Body of pancreas (tissue), 4 donors: ENCODE results near the gene VWA8. TPM values are rescaled to one million over a fixed set of nuclear protein-coding genes. Genes with fewer than 3 reads are reported as not detected.

Experiments
- ATAC-seq: fragments of 150-250 bp; one replicate; pipeline ENCODE4 v1.9.1; 2016
- DNase-seq, 4 donors: peaks; one replicate each; pipeline ENCODE4 v3.0.0-alpha.2; 2019
- H3K27ac ChIP-seq, 4 donors: fragments of 200-600 bp; sonication (generic); 1 replicate in 3 of 4; 2 replicates in 1 of 4; pipeline versions ENCODE4 v1.5.1 to v1.6.1; 2016 to 2019; ENCODE audit warnings: mild to moderate bottlenecking in 1 of 4, mixed read lengths in 1 of 4, moderate library complexity in 1 of 4
- H3K27me3 ChIP-seq, 2 donors: fragments of 200-600 bp; sonication (generic); one replicate each; pipeline ENCODE4 v1.6.0; 2016; ENCODE audit warnings: mild to moderate bottlenecking in 1 of 2
- H3K36me3 ChIP-seq, 2 donors: fragments of 200-600 bp; sonication (generic); replicated peaks in 1 of 2; 2 replicates each; pipeline ENCODE4 v1.5.1; 2016; ENCODE audit warnings: low read depth in 2 of 2; ENCODE audit not compliant: insufficient read depth in 1 of 2
- H3K4me1 ChIP-seq: fragments of 200-600 bp; sonication (generic); one replicate; pipeline ENCODE4 v1.6.0; 2016
- H3K4me3 ChIP-seq, 2 donors: fragments of 200-600 bp; sonication (generic); 1 replicate in 1 of 2; 2 replicates in 1 of 2; pipeline ENCODE4 v1.5.1; 2016 to 2019
- H3K9me3 ChIP-seq, 3 donors: fragments of 200-600 bp; sonication (generic); 1 replicate in 2 of 3; 2 replicates in 1 of 3; pipeline ENCODE4 v1.5.1; 2016
- CTCF ChIP-seq, 7 experiments: fragments of 450-650 bp in 4 of 7; fragments of 200-600 bp in 3 of 7; sonication (generic) in 3 of 7; IDR thresholded peaks; one replicate each; pipeline ENCODE4 v1.5.1; 2016 to 2019; ENCODE audit warnings: antibody characterized with exemption in 7 of 7
- POLR2A ChIP-seq, 3 donors: fragments of 450-650 bp; IDR thresholded peaks; one replicate each; pipeline ENCODE4 v1.6.1; 2016; ENCODE audit warnings: antibody characterized with exemption in 3 of 3, mild to moderate bottlenecking in 2 of 3
- WGBS, 2 donors: methylation state at CpG; one replicate each; pipeline ENCODE4 v1.1.5; 2017; 5-methylcytosine and 5-hydroxymethylcytosine counted together
- intact Hi-C: fragments of 100-400 bp; cut with DNase I; formaldehyde crosslinking; loops from one replicate; pipeline ENCODE4 v1.15.1; 2023
- total RNA-seq, 2 donors: library from RNA; depleted of rRNA; stranded (reverse); fragments of >200 nt; gene quantifications; one replicate each; pipeline ENCODE4 v1.1.0, GENCODE V29; 2016

VWA8 gene
- total RNA-seq, 2 donors from 2014 or later = 15.8 to 29.3 TPM

- intact Hi-C loops = no loop called here
- TF ChIP-seq POLR2A (IDR thresholded peaks at IDR 0.05) = no peak
- no peak for TF ChIP-seq CTCF (IDR thresholded peaks at IDR 0.05)
- peak overlapping the region in 3 of 4 donors; percentile 5 to 52 (median 25) for H3K27ac ChIP-seq
- H3K27me3 ChIP-seq = no peaks in the 10 kb centered on the region
- ATAC-seq = peak; percentile 80
- H3K36me3 ChIP-seq = no peaks in the 10 kb centered on the region
- peak in 1 of 4 donors; percentile 6 for DNase-seq
- H3K4me3 ChIP-seq = no peak overlapping the region
- 74 to 76% methylated on average over 5 of the region's 5 CpGs for WGBS, 2 donors
- H3K9me3 ChIP-seq = no peaks in the 10 kb centered on the region
- no peaks in the 10 kb centered on the region for H3K4me1 ChIP-seq
Measured at GRCh38 chr13:41720839-41721561, 239.9 kb downstream of the VWA8 start.

GRCh38 chr13:41716236-41716635 lies 244.7 kb downstream of the VWA8 start:
- DNase-seq (no peak), ATAC-seq (no peak)
- H3K4me1 ChIP-seq = no peaks in the 10 kb centered on the region
- WGBS, 2 donors = 83 to 87% methylated on average over 1 of the region's 1 CpG
- no peaks in the 10 kb centered on the region for H3K9me3 ChIP-seq
- no peak overlapping the region for H3K4me3 ChIP-seq
- H3K27me3 ChIP-seq = no peaks in the 10 kb centered on the region
- no peak overlapping the region for H3K27ac ChIP-seq
- no peaks in the 10 kb centered on the region for H3K36me3 ChIP-seq
- no peak for TF ChIP-seq CTCF (IDR thresholded peaks at IDR 0.05)
- TF ChIP-seq POLR2A (IDR thresholded peaks at IDR 0.05) = no peak
- intact Hi-C loops = no loop called here

- Histone ChIP-seq H3K36me3 (no peaks in the 10 kb centered on the region), H3K4me1 (peaks cover 7% of the 10 kb centered on the region), H3K9me3 (no peaks in the 10 kb centered on the region), H3K27me3 (no peaks in the 10 kb centered on the region), H3K4me3 (no peak overlapping the region), H3K27ac (no peak overlapping the region)
- intact Hi-C loops = no loop called here
- ATAC-seq = no peak
- TF ChIP-seq CTCF (IDR thresholded peaks at IDR 0.05) (no peak), POLR2A (IDR thresholded peaks at IDR 0.05) (no peak)
- WGBS, 2 donors = 60 to 81% methylated on average over 1 of the region's 1 CpG
- DNase-seq = no peak
Measured at GRCh38 chr13:41713405-41713804, 247.5 kb downstream of the VWA8 start.

- intact Hi-C loops = no loop called here
- TF ChIP-seq POLR2A (IDR thresholded peaks at IDR 0.05) (no peak), CTCF (IDR thresholded peaks at IDR 0.05) (no peak)
- H3K27ac ChIP-seq = no peak overlapping the region
- ATAC-seq = no peak
- H3K9me3 ChIP-seq = no peaks in the 10 kb centered on the region
- H3K36me3 ChIP-seq = no peaks in the 10 kb centered on the region
- H3K27me3 ChIP-seq = no peaks in the 10 kb centered on the region
- no peak for DNase-seq
- no peak overlapping the region for H3K4me3 ChIP-seq
- WGBS, 2 donors = 82 to 84% methylated on average over 2 of the region's 2 CpGs
- peaks cover 21% of the 10 kb centered on the region for H3K4me1 ChIP-seq
Measured at GRCh38 chr13:41710771-41711170, 250.1 kb downstream of the VWA8 start.

- Histone ChIP-seq H3K27me3 (no peaks in the 10 kb centered on the region), H3K27ac (no peak overlapping the region), H3K9me3 (no peaks in the 10 kb centered on the region), H3K36me3 (no peaks in the 10 kb centered on the region), H3K4me1 (peaks cover 21% of the 10 kb centered on the region), H3K4me3 (no peak overlapping the region)
- ATAC-seq = no peak
- no peak for DNase-seq
- no peak for TF ChIP-seq POLR2A (IDR thresholded peaks at IDR 0.05)
- no peak for TF ChIP-seq CTCF (IDR thresholded peaks at IDR 0.05)
- intact Hi-C loops = no loop called here
Measured at GRCh38 chr13:41709511-41709910, 251.4 kb downstream of the VWA8 start.
